SK-N-SH (cell line): ENCODE measurements around the gene DCBLD1. TPM values are rescaled to one million over a fixed set of nuclear protein-coding genes. Genes with fewer than 3 reads are reported as not detected.

ENCODE experiments used
- CTCF ChIA-PET: fragments of 300-600, 350-600 bp; formaldehyde crosslinking; extraction: SDS; loops from one replicate; lab custom pipeline; 2021; lab: Yijun Ruan, JAX
- POLR2A ChIA-PET: fragments of 350-600 bp; sonication (Branson Sonifier 250); formaldehyde crosslinking; extraction: SDS; loops from one replicate; lab custom pipeline; 2020; ENCODE audit warnings: antibody characterized with exemption, inconsistent platforms; lab: Yijun Ruan, JAX
- DNase-seq: peaks from one replicate; pipeline ENCODE4 v3.0.0; 2012
- H2AFZ ChIP-seq: fragments of 200-600 bp; sonication (generic); 2 replicates; pipeline ENCODE4 v1.8.1; 2016; ENCODE audit warnings: antibody characterized with exemption, mild to moderate bottlenecking, low read depth
- H3F3A ChIP-seq: fragments of 200-600 bp; sonication (generic); replicated peaks from 2 replicates; pipeline ENCODE3; 2016; ENCODE audit warnings: antibody characterized with exemption, mild to moderate bottlenecking; ENCODE audit not compliant: insufficient read depth
- H3K27ac ChIP-seq, 2 experiments: fragments of 200-500 bp in 1 of 2; fragments of 200-600 bp in 1 of 2; sonication (Bioruptor generic) in 1 of 2; sonication (generic), shearing (Covaris generic) in 1 of 2; 2 replicates each; pipeline versions ENCODE4 v1.5.1 to v1.6.1; 2014 to 2016; ENCODE audit warnings: low read depth in 2 of 2, inconsistent platforms in 1 of 2, low read length in 1 of 2, mild to moderate bottlenecking in 1 of 2, mixed read lengths in 1 of 2
- H3K27me3 ChIP-seq: fragments of 200-600 bp; sonication (generic), shearing (Covaris generic); 2 replicates; pipeline ENCODE4 v1.6.1; 2016; ENCODE audit warnings: mixed run types; ENCODE audit not compliant: insufficient read depth
- H3K36me3 ChIP-seq, 2 experiments: fragments of 200-500 bp in 1 of 2; fragments of 200-600 bp in 1 of 2; sonication (Bioruptor generic) in 1 of 2; sonication (generic) in 1 of 2; replicated peaks in 1 of 2; 2 replicates each; pipeline versions ENCODE3 to v1.5.1; 2014 to 2016; ENCODE audit warnings: low read length in 1 of 2, mild to moderate bottlenecking in 1 of 2; ENCODE audit not compliant: insufficient read depth in 2 of 2, control insufficient read depth in 1 of 2
- H3K4me1 ChIP-seq, 2 experiments: fragments of 200-500 bp in 1 of 2; fragments of 200-600 bp in 1 of 2; sonication (Bioruptor generic) in 1 of 2; sonication (generic), shearing (Covaris generic) in 1 of 2; 2 replicates each; pipeline versions ENCODE4 v1.5.1 to v1.6.1; 2014 to 2016; ENCODE audit warnings: low read depth in 1 of 2, low read length in 1 of 2, mixed run types in 1 of 2; ENCODE audit not compliant: insufficient read depth in 2 of 2, control insufficient read depth in 1 of 2
- H3K4me2 ChIP-seq: fragments of 200-600 bp; sonication (generic), shearing (Covaris generic); 2 replicates; pipeline ENCODE4 v1.6.1; 2017; ENCODE audit warnings: mixed run types
- H3K4me3 ChIP-seq, 2 experiments: fragments of 200-500 bp in 1 of 2; fragments of 200-600 bp in 1 of 2; sonication (Bioruptor generic) in 1 of 2; sonication (generic), shearing (Covaris generic) in 1 of 2; 2 replicates each; pipeline versions ENCODE4 v1.5.1 to v1.8.1; 2014 to 2016; ENCODE audit warnings: low read depth in 2 of 2, inconsistent platforms in 1 of 2, low read length in 1 of 2, mild to moderate bottlenecking in 1 of 2, mixed read lengths in 1 of 2, moderate library complexity in 1 of 2
- H3K79me2 ChIP-seq: fragments of 200-600 bp; sonication (generic); 2 replicates; pipeline ENCODE4 v1.8.1; 2017; ENCODE audit warnings: mild to moderate bottlenecking; ENCODE audit not compliant: insufficient read depth
- H3K9ac ChIP-seq: fragments of 200-600 bp; sonication (generic); 2 replicates; pipeline ENCODE4 v1.6.1; 2017; ENCODE audit warnings: mixed run types
- H3K9me2 ChIP-seq: fragments of 200-600 bp; sonication (generic); 2 replicates; pipeline ENCODE4 v1.6.1; 2017; ENCODE audit warnings: mixed run types
- H3K9me3 ChIP-seq: fragments of 200-600 bp; sonication (generic); 2 replicates; pipeline ENCODE4 v1.6.1; 2017; ENCODE audit warnings: mixed run types, mild to moderate bottlenecking, moderate library complexity
- H4K20me1 ChIP-seq: fragments of 200-600 bp; sonication (generic); 2 replicates; pipeline ENCODE4 v1.6.1; 2017; ENCODE audit warnings: mild to moderate bottlenecking, mixed run types; ENCODE audit not compliant: insufficient read depth
- CHD2 ChIP-seq: fragments of 150-350 bp; IDR thresholded peaks from 2 replicates; pipeline ENCODE4 v1.6.1; 2018; ENCODE audit warnings: low read length; ENCODE audit not compliant: partially characterized antibody
- EP300 ChIP-seq, 2 experiments: IDR thresholded peaks; 2 replicates each; pipeline versions ENCODE4 v1.4.0 to v1.6.1; 2012; ENCODE audit warnings: borderline replicate concordance in 1 of 2, low read depth in 1 of 2, low read length in 1 of 2
- EZH2phosphoT487 ChIP-seq: fragments of 200-600 bp; sonication (generic); IDR thresholded peaks from 2 replicates; pipeline ENCODE4 v1.6.1; 2017; ENCODE audit warnings: low read depth, mixed run types, mild to moderate bottlenecking, antibody characterized with exemption, moderate library complexity, borderline replicate concordance
- FOSL2 ChIP-seq: IDR thresholded peaks from 2 replicates; pipeline ENCODE4 v1.4.0; 2012; ENCODE audit warnings: low read depth, mild to moderate bottlenecking, moderate library complexity, borderline replicate concordance
- FOXJ3 ChIP-seq: sonication (generic); formaldehyde crosslinking; IDR thresholded peaks from 2 replicates; pipeline ENCODE4 v1.5.1; 2020; ENCODE audit warnings: mild to moderate bottlenecking, missing genetic modification reagents
- GABPA ChIP-seq: IDR thresholded peaks from 2 replicates; pipeline ENCODE4 v1.4.0; 2012; ENCODE audit warnings: low read depth, mild to moderate bottlenecking
- GATA2 ChIP-seq: sonication (generic); formaldehyde crosslinking; IDR thresholded peaks from 2 replicates; pipeline ENCODE4 v1.5.0; 2020; ENCODE audit warnings: mild to moderate bottlenecking, missing genetic modification reagents
- MXI1 ChIP-seq: IDR thresholded peaks from 2 replicates; pipeline ENCODE4 v1.6.1; 2012; ENCODE audit warnings: mild to moderate bottlenecking, low read depth, low read length, improper control_type of control experiment
- NFIC ChIP-seq: IDR thresholded peaks from 2 replicates; pipeline ENCODE4 v1.4.0; 2012; ENCODE audit warnings: borderline replicate concordance
- POLR2AphosphoS5 ChIP-seq: IDR thresholded peaks from 2 replicates; pipeline ENCODE4 v1.6.1; 2012; ENCODE audit warnings: low read depth, low read length
- RAD21 ChIP-seq: IDR thresholded peaks from 2 replicates; pipeline ENCODE4 v1.6.1; 2012; ENCODE audit warnings: mild to moderate bottlenecking, low read length
- RCOR1 ChIP-seq: fragments of 150-350 bp; IDR thresholded peaks from 2 replicates; pipeline ENCODE4 v1.6.1; 2017; ENCODE audit warnings: antibody characterized with exemption, low read length
- REST ChIP-seq: IDR thresholded peaks from 2 replicates; pipeline ENCODE4 v1.6.1; 2012; ENCODE audit warnings: mild to moderate bottlenecking, low read depth, low read length, moderate library complexity
- RXRA ChIP-seq: IDR thresholded peaks from 2 replicates; pipeline ENCODE4 v1.4.0; 2012; ENCODE audit warnings: low read depth, mild to moderate bottlenecking, borderline replicate concordance
- SMC3 ChIP-seq: IDR thresholded peaks from 2 replicates; pipeline ENCODE4 v1.6.1; 2012; ENCODE audit warnings: low read depth, low read length, improper control_type of control experiment
- WGBS: methylation state at CpG from one replicate; pipeline ENCODE4 v1.1.6; 2017; ENCODE audit warnings: low lambda C conversion rate; 5-methylcytosine and 5-hydroxymethylcytosine counted together
- polyA plus RNA-seq, 3 experiments: library from polyadenylated mRNA; depleted of rRNA; stranded (reverse); fragments of >200 nt; gene quantifications; 2 replicates each; pipeline ENCODE4 v1.2.3, GENCODE V29; 2012
- TF ChIP-seq, protein P1 (sequence below): IDR thresholded peaks from 2 replicates; pipeline ENCODE4 v1.4.0; 2012; ENCODE audit warnings: low read depth, borderline replicate concordance
- TF ChIP-seq, protein P2 (sequence below): fragments of 150-350 bp; IDR thresholded peaks from 2 replicates; pipeline ENCODE4 v1.6.1; 2017; ENCODE audit warnings: antibody characterized with exemption, low read length, low read depth, borderline replicate concordance
- TF ChIP-seq, protein P3 (sequence below): fragments of 200-600 bp; sonication (generic); IDR thresholded peaks from 2 replicates; pipeline ENCODE4 v1.6.1; 2017; ENCODE audit warnings: antibody characterized with exemption, mild to moderate bottlenecking, moderate library complexity
- TF ChIP-seq, protein P4 (sequence below): fragments of 150-350 bp; IDR thresholded peaks from 2 replicates; pipeline ENCODE4 v1.6.1; 2016; ENCODE audit warnings: mild to moderate bottlenecking, low read depth, low read length

The DCBLD1 gene
- polyA plus RNA-seq, 1 of the 3 experiments (the other 2 are of a cell fraction) = 82.2 TPM

GRCh38 chr6:117495869-117496268 lies 13.4 kb downstream of the DCBLD1 start (continued):
- TF ChIP-seq NFIC (peak; percentile 91), CHD2 (no peak), SMC3 (no peak), RCOR1 (no peak)
- TF ChIP-seq, protein P1, sequence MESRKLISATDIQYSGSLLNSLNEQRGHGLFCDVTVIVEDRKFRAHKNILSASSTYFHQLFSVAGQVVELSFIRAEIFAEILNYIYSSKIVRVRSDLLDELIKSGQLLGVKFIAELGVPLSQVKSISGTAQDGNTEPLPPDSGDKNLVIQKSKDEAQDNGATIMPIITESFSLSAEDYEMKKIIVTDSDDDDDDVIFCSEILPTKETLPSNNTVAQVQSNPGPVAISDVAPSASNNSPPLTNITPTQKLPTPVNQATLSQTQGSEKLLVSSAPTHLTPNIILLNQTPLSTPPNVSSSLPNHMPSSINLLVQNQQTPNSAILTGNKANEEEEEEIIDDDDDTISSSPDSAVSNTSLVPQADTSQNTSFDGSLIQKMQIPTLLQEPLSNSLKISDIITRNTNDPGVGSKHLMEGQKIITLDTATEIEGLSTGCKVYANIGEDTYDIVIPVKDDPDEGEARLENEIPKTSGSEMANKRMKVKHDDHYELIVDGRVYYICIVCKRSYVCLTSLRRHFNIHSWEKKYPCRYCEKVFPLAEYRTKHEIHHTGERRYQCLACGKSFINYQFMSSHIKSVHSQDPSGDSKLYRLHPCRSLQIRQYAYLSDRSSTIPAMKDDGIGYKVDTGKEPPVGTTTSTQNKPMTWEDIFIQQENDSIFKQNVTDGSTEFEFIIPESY = peak; percentile 74; the same call in 1 of the 2 replicates
- TF ChIP-seq, protein P2, sequence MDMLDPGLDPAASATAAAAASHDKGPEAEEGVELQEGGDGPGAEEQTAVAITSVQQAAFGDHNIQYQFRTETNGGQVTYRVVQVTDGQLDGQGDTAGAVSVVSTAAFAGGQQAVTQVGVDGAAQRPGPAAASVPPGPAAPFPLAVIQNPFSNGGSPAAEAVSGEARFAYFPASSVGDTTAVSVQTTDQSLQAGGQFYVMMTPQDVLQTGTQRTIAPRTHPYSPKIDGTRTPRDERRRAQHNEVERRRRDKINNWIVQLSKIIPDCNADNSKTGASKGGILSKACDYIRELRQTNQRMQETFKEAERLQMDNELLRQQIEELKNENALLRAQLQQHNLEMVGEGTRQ = no peak

DNA sequence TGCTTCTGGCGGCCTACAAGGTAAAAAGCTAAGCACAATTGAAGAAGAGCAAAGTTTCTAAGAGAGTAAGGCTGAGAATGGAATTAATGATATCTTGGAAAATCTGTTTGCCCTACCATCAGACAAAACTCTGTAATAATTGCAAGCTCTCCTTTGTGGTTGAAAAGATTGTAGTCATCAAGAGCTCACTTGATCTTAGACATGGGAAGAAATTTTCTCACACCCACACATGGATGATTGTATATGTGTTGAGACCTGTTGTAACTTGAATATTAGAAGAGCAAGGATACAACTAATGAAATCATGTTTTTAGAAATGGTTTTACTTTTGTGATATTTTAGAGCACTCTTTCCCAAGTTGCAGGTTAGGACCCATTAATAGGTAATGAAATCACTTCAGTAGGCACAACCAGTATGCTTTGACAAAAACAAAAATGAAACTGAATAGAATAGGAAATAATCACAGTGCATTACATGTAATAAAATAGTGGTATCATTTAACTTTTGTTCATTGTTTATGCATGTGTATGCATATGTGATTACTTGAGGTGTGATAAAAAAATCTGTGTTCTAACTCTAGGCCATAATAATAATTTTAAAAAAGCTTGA lies 14.0 kb downstream of the DCBLD1 start:
- H3K36me3 ChIP-seq = peaks cover 0 to 3% of the 10 kb centered on the region in 2 experiments
- no peaks in the 10 kb centered on the region for H3K9me3 ChIP-seq
- H3K4me2 ChIP-seq = peak overlapping the region; percentile 64
- H3K9me2 ChIP-seq = no peaks in the 10 kb centered on the region
- 7% methylated on average over 1 of the region's 1 CpG for WGBS
- H3F3A ChIP-seq = peaks cover 80% of the 10 kb centered on the region
- H3K4me1 ChIP-seq = peaks cover 0 to 48% of the 10 kb centered on the region in 2 experiments; a peak in 3 of 4 replicates
- peak overlapping the region; percentile 47; the same call in 1 of the 2 replicates for H3K9ac ChIP-seq
- H2AFZ ChIP-seq = no peak overlapping the region
- H3K27me3 ChIP-seq = no peaks in the 10 kb centered on the region
- H3K27ac ChIP-seq = peak overlapping the region; percentile 87 to 97
- CTCF ChIA-PET = interaction anchor here (1.0 to 1.1 kb wide), 2 partner anchors 47 to 59 kb away, joined by 3 read pairs; no protein-coding TSS in a partner anchor
- H4K20me1 ChIP-seq = no peaks in the 10 kb centered on the region
- POLR2A ChIA-PET = no interaction called here
- no peak for DNase-seq
- no peak overlapping the region for H3K4me3 ChIP-seq
- peaks cover 90% of the 10 kb centered on the region for H3K79me2 ChIP-seq
- TF ChIP-seq CHD2 = no peak
- TF ChIP-seq POLR2AphosphoS5 = no peak
- no peak for TF ChIP-seq REST
- TF ChIP-seq GABPA = no peak
- TF ChIP-seq, protein P3, sequence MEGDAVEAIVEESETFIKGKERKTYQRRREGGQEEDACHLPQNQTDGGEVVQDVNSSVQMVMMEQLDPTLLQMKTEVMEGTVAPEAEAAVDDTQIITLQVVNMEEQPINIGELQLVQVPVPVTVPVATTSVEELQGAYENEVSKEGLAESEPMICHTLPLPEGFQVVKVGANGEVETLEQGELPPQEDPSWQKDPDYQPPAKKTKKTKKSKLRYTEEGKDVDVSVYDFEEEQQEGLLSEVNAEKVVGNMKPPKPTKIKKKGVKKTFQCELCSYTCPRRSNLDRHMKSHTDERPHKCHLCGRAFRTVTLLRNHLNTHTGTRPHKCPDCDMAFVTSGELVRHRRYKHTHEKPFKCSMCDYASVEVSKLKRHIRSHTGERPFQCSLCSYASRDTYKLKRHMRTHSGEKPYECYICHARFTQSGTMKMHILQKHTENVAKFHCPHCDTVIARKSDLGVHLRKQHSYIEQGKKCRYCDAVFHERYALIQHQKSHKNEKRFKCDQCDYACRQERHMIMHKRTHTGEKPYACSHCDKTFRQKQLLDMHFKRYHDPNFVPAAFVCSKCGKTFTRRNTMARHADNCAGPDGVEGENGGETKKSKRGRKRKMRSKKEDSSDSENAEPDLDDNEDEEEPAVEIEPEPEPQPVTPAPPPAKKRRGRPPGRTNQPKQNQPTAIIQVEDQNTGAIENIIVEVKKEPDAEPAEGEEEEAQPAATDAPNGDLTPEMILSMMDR = no peak
- TF ChIP-seq EP300 (IDR thresholded peaks at IDR 0.05; ENCODE audit: borderline replicate concordance in 1 of 2, low read depth in 1 of 2, low read length in 1 of 2) = no peak
- TF ChIP-seq GATA2 (CRISPR knock-in tag) = no peak
- no peak for TF ChIP-seq RXRA
- no peak for TF ChIP-seq NFIC
- TF ChIP-seq, protein P2 = no peak
- no peak for TF ChIP-seq FOSL2
- TF ChIP-seq MXI1 = no peak
- no peak for TF ChIP-seq RAD21
- no peak for TF ChIP-seq FOXJ3 (CRISPR knock-in tag)
- no peak for TF ChIP-seq EZH2phosphoT487
- TF ChIP-seq, protein P4, sequence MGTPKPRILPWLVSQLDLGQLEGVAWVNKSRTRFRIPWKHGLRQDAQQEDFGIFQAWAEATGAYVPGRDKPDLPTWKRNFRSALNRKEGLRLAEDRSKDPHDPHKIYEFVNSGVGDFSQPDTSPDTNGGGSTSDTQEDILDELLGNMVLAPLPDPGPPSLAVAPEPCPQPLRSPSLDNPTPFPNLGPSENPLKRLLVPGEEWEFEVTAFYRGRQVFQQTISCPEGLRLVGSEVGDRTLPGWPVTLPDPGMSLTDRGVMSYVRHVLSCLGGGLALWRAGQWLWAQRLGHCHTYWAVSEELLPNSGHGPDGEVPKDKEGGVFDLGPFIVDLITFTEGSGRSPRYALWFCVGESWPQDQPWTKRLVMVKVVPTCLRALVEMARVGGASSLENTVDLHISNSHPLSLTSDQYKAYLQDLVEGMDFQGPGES = no peak
